ENCODE measurements around the gene APOLD1.

APOLD1 gene

DNA sequence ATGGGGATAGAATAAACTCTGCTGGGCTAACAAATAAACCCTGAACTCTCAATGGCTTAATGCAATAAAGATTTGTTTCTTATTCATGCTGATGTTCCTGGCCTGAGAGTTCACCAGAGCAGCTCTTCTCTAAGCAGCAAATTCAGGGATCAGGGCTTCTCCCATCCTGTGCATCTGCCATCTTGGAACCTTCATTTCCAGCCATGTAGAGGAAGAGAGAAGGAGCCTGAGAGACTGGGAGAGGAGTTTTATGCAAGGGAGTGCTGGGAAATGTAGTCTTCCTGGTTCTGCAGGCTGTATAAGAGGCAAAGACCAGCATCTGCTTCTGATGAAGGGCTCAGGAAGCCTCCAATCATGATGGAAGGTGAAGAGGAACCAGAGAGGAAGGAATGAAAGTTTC, 20.6 kb upstream of the APOLD1 start:
- H3K4me3 ChIP-seq (ENCODE audit: low read depth, low read length): no peak overlapping the region
- in situ Hi-C loops (cut with HindIII; ENCODE audit: low sequenced_read_pairs): no loop called here
- DNase-seq (ENCODE audit: low read depth, low spot score): no peak
- TF ChIP-seq, protein P1, sequence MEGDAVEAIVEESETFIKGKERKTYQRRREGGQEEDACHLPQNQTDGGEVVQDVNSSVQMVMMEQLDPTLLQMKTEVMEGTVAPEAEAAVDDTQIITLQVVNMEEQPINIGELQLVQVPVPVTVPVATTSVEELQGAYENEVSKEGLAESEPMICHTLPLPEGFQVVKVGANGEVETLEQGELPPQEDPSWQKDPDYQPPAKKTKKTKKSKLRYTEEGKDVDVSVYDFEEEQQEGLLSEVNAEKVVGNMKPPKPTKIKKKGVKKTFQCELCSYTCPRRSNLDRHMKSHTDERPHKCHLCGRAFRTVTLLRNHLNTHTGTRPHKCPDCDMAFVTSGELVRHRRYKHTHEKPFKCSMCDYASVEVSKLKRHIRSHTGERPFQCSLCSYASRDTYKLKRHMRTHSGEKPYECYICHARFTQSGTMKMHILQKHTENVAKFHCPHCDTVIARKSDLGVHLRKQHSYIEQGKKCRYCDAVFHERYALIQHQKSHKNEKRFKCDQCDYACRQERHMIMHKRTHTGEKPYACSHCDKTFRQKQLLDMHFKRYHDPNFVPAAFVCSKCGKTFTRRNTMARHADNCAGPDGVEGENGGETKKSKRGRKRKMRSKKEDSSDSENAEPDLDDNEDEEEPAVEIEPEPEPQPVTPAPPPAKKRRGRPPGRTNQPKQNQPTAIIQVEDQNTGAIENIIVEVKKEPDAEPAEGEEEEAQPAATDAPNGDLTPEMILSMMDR (IDR thresholded peaks at IDR 0.05; ENCODE audit: low read depth, low read length): no peak

DNA sequence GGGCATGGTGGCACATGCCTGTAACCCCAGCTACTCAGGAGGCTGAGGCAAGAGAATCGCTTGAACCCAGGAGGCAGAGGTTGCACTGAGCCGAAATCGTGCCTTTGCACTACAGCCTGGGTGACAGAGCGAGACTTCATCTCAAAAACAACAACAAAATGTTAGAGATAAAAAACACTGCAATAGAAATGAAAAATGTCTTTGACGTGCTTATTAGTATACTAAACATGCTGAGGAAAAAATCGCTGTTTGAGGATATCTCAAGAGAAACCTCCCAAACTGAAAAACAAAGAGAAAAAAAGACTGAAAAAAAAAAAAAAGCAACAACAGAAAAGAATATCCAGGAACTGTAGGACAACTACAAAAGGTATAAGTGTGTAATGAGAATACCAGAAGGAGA, 15.2 kb upstream of the APOLD1 start:
- TF ChIP-seq, protein P1 (IDR thresholded peaks at IDR 0.05; ENCODE audit: low read depth, low read length): no peak
- in situ Hi-C loops (cut with HindIII; ENCODE audit: low sequenced_read_pairs): no loop called here
- H3K4me3 ChIP-seq (ENCODE audit: low read depth, low read length): no peak overlapping the region
- no peak for DNase-seq (ENCODE audit: low read depth, low spot score)

DNA sequence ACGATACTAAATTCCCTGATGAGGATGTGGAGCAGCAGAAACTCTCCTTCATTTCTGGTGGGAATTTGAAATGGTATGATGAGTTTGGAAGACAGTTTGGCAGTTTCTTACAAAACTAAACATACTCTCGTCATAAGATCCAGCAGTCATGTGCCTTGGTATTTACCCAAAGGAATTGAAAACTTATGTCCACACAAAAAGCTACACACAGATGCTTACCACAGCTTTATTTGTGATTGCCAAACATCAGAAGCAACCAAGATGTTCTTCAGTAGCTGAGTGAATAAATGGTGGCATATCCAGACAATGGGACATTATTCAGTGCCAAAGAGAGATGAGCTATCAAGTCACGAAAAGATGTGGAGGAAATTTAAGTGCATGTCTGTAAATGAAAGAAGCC, 10.7 kb upstream of the APOLD1 start:
- in situ Hi-C loops (cut with HindIII; ENCODE audit: low sequenced_read_pairs): no loop called here
- no peak for DNase-seq (ENCODE audit: low read depth, low spot score)
- TF ChIP-seq, protein P1 (IDR thresholded peaks at IDR 0.05; ENCODE audit: low read depth, low read length): no peak
- no peak overlapping the region for H3K4me3 ChIP-seq (ENCODE audit: low read depth, low read length)

DNA sequence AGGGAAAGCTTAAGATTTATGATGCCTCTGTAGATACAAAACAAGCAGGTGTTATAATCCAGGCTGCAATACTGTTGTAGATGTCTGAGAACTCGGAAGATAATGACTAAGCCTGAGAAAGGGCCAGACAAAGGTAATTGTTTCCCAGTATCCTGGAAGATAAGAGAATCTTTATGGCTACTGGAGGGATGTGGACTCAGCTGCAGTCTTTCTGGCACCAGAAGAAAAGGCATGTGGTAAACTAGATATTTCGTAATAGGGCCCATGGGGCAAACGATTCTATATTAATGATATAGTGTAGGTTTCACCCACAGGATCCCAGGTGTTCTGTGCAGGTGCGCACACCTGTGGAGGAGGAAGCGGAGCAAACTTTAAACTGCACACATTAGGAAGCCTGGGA, 9.2 kb upstream of the APOLD1 start:
- TF ChIP-seq, protein P1 (IDR thresholded peaks at IDR 0.05; ENCODE audit: low read depth, low read length): no peak
- no peak overlapping the region for H3K4me3 ChIP-seq (ENCODE audit: low read depth, low read length)
- no peak for DNase-seq (ENCODE audit: low read depth, low spot score)
- in situ Hi-C loops (cut with HindIII; ENCODE audit: low sequenced_read_pairs): no loop called here

DNA sequence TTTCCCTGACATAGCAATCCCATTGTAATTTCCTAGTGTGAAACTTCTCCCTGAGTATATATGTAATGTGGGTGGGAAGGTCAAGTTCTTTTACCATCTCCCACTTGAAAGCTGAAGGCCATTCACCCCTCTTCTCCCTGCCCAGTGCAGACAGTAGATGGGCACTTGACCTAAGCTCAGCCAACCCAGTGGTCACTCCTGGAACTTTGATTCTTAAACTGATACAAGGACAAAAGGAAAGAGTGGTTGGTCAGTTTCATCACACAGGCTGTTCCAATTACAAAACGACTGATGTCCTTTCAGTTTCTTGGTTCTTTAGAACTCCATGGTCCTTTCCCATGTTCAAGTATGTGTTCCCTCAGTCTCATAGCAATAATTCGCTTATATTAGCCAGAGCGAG, 8.4 kb upstream of the APOLD1 start:
- H3K4me3 ChIP-seq (ENCODE audit: low read depth, low read length): no peak overlapping the region
- no peak for DNase-seq (ENCODE audit: low read depth, low spot score)
- TF ChIP-seq, protein P1 (IDR thresholded peaks at IDR 0.05; ENCODE audit: low read depth, low read length): no peak
- in situ Hi-C loops (cut with HindIII; ENCODE audit: low sequenced_read_pairs): no loop called here

DNA sequence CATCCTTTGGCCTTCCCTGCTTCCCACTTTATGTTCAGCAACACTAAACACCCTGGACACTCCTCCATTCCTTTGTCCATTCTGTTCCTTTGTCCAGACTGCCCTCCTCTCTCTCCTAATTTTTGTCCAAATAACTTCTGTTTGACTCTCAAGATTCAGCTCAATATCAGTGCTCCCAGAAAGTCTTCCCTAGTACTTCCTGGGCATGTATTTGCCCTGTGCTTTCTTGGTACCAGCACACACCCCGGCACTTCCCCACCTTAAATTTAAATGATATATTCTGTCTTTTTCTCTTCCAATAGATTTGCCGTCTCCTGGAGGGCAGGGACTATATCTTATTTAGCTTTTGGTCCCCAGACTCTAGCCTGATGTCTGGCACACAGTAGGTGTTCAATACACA, 6.5 kb upstream of the APOLD1 start:
- H3K4me3 ChIP-seq (ENCODE audit: low read depth, low read length): no peak overlapping the region
- TF ChIP-seq, protein P1 (IDR thresholded peaks at IDR 0.05; ENCODE audit: low read depth, low read length): no peak
- no peak for DNase-seq (ENCODE audit: low read depth, low spot score)
- in situ Hi-C loops (cut with HindIII; ENCODE audit: low sequenced_read_pairs): no loop called here

DNA sequence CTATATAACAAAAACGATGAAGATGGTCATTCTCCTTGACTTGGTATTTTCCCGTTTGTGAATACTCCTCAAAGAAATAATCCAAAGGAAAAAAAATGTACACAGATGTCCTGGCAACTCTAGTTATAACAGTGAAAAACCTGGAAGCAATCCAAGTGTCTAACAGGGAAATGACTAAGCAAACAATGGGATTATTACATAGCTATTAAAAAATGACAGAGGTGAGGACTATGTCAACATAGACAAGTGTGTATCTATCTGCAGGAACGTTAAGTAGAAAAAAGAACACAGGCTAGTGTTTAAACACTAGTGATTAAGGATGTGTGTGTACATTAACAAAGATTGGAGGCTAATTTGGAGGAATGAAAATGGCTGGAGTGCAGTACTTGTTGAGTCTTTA, 5.9 kb upstream of the APOLD1 start:
- TF ChIP-seq, protein P1 (IDR thresholded peaks at IDR 0.05; ENCODE audit: low read depth, low read length): no peak
- H3K4me3 ChIP-seq (ENCODE audit: low read depth, low read length): no peak overlapping the region
- in situ Hi-C loops (cut with HindIII; ENCODE audit: low sequenced_read_pairs): no loop called here
- DNase-seq (ENCODE audit: low read depth, low spot score): peak; percentile 83
